ENCODE data around the gene CCT6A.
"Not testable (repeated sequence)": the region's sequence is repeated elsewhere in the genome, so short reads cannot be mapped to it uniquely, and the experiment has no call there.

The CCT6A gene

GRCh38 chr7:56063882-56064625 is 12.5 kb downstream of the CCT6A start, which contains the start of gene SUMF2:
Gene SUMF2 (plus strand): TSS chr7:56064286. CDS start chr7:56064312, 26 bp downstream.
- peak within 1 kb of the TSS; percentile 96 for H3K27ac ChIP-seq
- peak; percentile 26; the same call in 1 of the 2 replicates for TF ChIP-seq CTCF (conservative IDR thresholded peaks at IDR 0.05)

DNA sequence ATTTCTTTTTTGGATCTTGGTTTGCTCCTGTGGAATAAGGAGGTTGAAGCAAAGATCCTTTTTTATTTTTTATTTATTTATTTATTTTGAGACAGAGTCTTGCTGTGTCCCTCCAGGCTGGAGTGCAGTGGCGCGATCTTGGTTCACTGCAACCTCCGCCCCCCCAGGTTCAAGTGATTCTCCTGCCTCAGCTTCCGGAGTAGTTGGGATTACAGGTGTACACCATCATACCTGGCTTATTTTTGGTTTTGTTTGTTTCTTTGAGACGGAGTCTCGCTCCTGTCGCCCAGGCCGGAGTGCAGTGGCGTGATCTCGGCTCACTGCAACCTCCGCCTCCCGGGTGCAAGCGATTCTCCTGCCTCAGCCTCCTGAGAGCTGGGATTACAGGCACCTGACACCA is 14.8 kb downstream of the CCT6A start:
- not testable (repeated sequence) for H3K27ac ChIP-seq

- peak overlapping the region; percentile 75 for H3K27ac ChIP-seq
- TF ChIP-seq CTCF (conservative IDR thresholded peaks at IDR 0.05) = peak; percentile 98
Observed at GRCh38 chr7:56074371-56074791, 22.8 kb downstream of the CCT6A start.

DNA sequence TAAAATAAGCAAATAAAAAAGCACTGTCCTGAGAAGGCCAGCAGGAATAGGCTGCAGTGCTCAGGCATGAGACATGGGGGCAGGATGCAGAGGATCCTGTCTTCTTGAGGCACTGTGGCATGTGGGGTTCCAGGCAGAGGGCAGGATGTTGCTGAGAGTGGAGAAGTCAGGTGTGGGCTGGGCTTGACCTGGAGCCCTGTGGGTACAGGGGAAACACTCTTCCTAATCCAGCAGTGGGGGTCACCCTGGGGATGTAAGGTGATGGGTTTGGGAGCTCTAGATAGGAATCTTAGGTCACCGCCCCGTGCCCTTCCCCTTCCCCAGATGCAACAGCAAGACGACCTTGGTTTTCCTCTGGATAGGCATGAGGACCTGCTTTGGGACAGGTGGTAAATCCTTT is 26.1 kb downstream of the CCT6A start:
- H3K27ac ChIP-seq = peak overlapping the region; percentile 96
- TF ChIP-seq CTCF (conservative IDR thresholded peaks at IDR 0.05) = no peak

GRCh38 chr7:56078196-56078595 is 26.6 kb downstream of the CCT6A start:
- TF ChIP-seq CTCF (conservative IDR thresholded peaks at IDR 0.05) = no peak
- peak overlapping the region; percentile 96 for H3K27ac ChIP-seq

DNA sequence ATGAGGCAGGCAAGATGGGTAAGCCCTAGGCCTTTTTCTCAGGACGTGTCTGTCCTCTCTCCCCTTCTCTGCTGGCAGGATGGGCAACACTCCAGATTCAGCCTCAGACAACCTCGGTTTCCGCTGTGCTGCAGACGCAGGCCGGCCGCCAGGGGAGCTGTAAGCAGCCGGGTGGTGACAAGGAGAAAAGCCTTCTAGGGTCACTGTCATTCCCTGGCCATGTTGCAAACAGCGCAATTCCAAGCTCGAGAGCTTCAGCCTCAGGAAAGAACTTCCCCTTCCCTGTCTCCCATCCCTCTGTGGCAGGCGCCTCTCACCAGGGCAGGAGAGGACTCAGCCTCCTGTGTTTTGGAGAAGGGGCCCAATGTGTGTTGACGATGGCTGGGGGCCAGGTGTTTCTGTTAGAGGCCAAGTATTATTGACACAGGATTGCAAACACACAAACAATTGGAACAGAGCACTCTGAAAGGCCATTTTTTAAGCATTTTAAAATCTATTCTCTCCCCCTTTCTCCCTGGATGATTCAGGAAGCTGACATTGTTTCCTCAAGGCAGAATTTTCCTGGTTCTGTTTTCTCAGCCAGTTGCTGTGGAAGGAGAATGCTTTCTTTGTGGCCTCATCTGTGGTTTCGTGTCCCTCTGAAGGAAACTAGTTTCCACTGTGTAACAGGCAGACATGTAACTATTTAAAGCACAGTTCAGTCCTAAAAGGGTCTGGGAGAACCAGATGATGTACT is 28.1 kb downstream of the CCT6A start:
- H3K27ac ChIP-seq = peak overlapping the region; percentile 96
- peak; percentile 95 for TF ChIP-seq CTCF (conservative IDR thresholded peaks at IDR 0.05)

DNA sequence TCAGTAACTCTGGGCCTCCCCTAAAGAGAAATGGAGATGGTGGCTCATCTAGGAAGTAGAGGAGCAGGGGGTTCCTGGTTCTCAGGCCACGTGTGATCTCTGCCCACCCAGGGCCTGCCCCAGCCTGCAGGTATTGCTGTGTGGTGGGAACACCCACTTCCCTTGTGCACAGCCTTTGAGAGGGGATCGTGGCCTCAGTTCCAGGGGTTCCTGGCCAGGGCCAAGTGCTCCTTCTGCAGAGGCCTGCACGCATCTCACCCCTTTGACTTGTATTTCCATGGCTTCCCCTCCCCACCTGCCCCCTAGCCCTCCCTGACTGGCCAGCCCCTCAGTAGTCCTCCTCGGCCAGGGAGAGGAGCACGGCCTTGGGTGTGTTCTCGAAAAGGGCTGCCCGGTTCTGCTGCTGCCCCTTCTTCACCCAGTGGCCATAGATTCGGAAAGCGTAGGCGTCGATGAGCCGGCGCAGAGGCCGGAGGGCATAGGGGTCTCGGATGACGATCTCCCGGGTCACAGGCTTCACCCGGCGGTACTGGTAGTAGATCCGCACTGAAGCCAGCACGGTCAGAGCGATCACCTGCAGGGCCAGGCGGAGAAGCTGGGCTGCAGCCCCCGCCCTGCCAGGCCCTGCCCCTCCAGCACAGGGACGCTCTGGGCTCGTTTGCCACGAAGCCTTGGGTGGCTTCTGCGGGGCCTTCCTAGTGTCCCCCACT is 29.3 kb downstream of the CCT6A start:
- peak overlapping the region; percentile 96 for H3K27ac ChIP-seq

DNA sequence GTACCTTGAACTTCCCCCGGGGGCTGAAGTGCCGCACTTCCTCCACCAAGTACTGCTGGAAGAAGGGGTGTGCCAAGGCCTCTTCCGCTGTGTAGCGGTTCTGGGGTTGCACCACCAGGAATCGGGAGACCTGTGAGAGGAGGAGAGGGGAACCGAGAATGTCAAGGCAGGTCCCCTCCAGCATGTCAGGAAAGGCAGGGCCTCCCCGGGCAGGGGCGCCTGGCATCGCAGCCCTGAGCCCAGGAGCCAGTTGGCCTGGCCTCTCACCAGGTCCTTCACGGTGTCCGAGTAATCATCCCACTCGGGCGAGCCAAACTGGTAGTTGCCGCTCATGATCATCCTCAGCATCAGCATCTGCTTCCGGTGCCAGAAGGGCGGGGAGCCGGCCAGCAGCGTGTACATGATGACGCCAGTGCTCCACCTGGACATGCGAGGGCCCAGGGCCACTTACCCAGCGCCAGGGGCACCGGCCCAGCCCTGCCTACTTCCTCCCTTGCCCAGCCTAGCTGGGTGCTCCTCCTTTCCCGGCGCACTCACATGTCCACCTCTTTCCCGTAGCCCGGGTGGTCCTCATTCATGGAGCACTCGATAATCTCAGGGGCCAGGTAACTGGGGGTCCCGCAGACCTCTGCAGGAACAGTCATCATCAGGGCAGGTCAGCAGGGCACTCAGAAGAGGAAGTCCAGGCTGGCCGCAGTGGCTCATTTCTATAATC is 30.2 kb downstream of the CCT6A start:
- no peak for TF ChIP-seq CTCF (conservative IDR thresholded peaks at IDR 0.05)
- H3K27ac ChIP-seq = peak overlapping the region; percentile 96
